Measurements from ENCODE around the gene RABGGTB. TPM values are rescaled to one million over a fixed set of nuclear protein-coding genes. Genes with fewer than 3 reads are reported as not detected.

The RABGGTB gene
- total RNA-seq, 2 experiments from 2014 or later = 91.7 to 97.2 TPM

GRCh38 chr1:75841421-75841820, 55.4 kb downstream of the RABGGTB start:
- H3K9me3 Mint-ChIP-seq (ENCODE audit: insufficient read depth) = no peaks in the 10 kb centered on the region
- H3K27me3 Mint-ChIP-seq (ENCODE audit: low read depth) = no peaks in the 10 kb centered on the region
- H3K4me1 Mint-ChIP-seq (ENCODE audit: low read depth) = no peaks in the 10 kb centered on the region
- H3K4me3 Mint-ChIP-seq = no peak overlapping the region
- ChIA-PET CTCF (no interaction called here), POLR2A (no interaction called here)
- ATAC-seq (no peak), DNase-seq (no peak)
- no peak overlapping the region for H3K27ac Mint-ChIP-seq
- H3K36me3 Mint-ChIP-seq (ENCODE audit: low read depth) = no peaks in the 10 kb centered on the region

Other genes starting within 250 kb of the RABGGTB start
- gene SLC44A5, start 175.1 kb upstream of the RABGGTB start, total RNA-seq = under 1 TPM; 0.21 to 0.26 TPM
- 10 to 100 TPM; 44.7 to 52.1 TPM for gene ACADM, start 61.5 kb upstream of the RABGGTB start, total RNA-seq
- under 1 TPM; 0.21 to 0.34 TPM for gene MSH4, start 10.6 kb downstream of the RABGGTB start, total RNA-seq
- not detected for gene ASB17, start 146.1 kb downstream of the RABGGTB start, total RNA-seq

All from activated CD8-positive, alpha-beta T cell treated with anti-CD3 and anti-CD28 coated beads, Interleukin-2, amount 10 ng/mL, durations not matched to agents 7 days and 5 days (primary cell).